K562 (cell line): Measurements from ENCODE around the gene TMEM187. TPM values are rescaled to one million over a fixed set of nuclear protein-coding genes. Genes with fewer than 3 reads are reported as not detected.

Source experiments
- FOXK1 ChIP-seq: sonication (generic); formaldehyde crosslinking; IDR thresholded peaks from 2 replicates; pipeline ENCODE4 v1.8.0; 2022; ENCODE audit warnings: missing genetic modification reagents, mild to moderate bottlenecking, borderline replicate concordance
- HDGF ChIP-seq: fragments of 450-650 bp; IDR thresholded peaks from 2 replicates; pipeline ENCODE4 v1.6.1; 2016
- HOMEZ ChIP-seq: fragments of 250-450 bp; sonication (Bioruptor Pico); IDR thresholded peaks from 2 replicates; pipeline ENCODE4 v1.4.0; 2020; ENCODE audit warnings: mild to moderate bottlenecking, moderate library complexity
- MCM5 ChIP-seq: fragments of 450-650 bp; IDR thresholded peaks from 2 replicates; pipeline ENCODE4 v1.6.1; 2016; ENCODE audit warnings: low read depth
- MYC ChIP-seq, 2 experiments: fragments of 250-450 bp in 1 of 2; sonication (Bioruptor Pico) in 1 of 2; IDR thresholded peaks; 2 replicates each; pipeline versions ENCODE4 v1.5.1 to v1.6.1; 2012 to 2021; ENCODE audit warnings: low read depth in 2 of 2, borderline replicate concordance in 1 of 2, improper control_type of control experiment in 1 of 2, low read length in 1 of 2, mild to moderate bottlenecking in 1 of 2, moderate library complexity in 1 of 2
- POLR2A ChIP-seq: fragments of 450-650 bp; conservative IDR thresholded peaks from 2 replicates; pipeline ENCODE4 v1.6.1; 2016
- SAFB ChIP-seq: fragments of 200-400 bp; formaldehyde crosslinking; IDR thresholded peaks from 2 replicates; pipeline ENCODE4 v1.6.1; 2017; ENCODE audit warnings: low read depth, low read length, borderline replicate concordance
- SIN3A ChIP-seq, 2 experiments: fragments of 150-350 bp in 1 of 2; IDR thresholded peaks; 2 replicates each; pipeline ENCODE4 v1.6.1; 2011 to 2016; ENCODE audit warnings: borderline replicate concordance in 2 of 2, low read depth in 2 of 2, low read length in 2 of 2, mild to moderate bottlenecking in 2 of 2, moderate library complexity in 2 of 2; ENCODE audit not compliant: control insufficient read depth in 1 of 2
- THRA ChIP-seq: fragments of 450-650 bp; IDR thresholded peaks from 2 replicates; pipeline ENCODE4 v1.6.1; 2017; ENCODE audit warnings: mild to moderate bottlenecking, moderate library complexity
- ZNF311 ChIP-seq: fragments of 250-450 bp; sonication (Bioruptor Pico); IDR thresholded peaks from 2 replicates; pipeline ENCODE4 v1.4.0; 2020; ENCODE audit warnings: mild to moderate bottlenecking, moderate library complexity
- ZNF518B ChIP-seq: fragments of 250-450 bp; sonication (Bioruptor Pico); IDR thresholded peaks from 2 replicates; pipeline ENCODE4 v1.5.0; 2021; ENCODE audit warnings: mild to moderate bottlenecking, moderate library complexity
- ZNF639 ChIP-seq, 2 experiments: fragments of 200-800 bp in 1 of 2; sonication (Bioruptor generic) in 1 of 2; sonication (generic) in 1 of 2; formaldehyde crosslinking in 1 of 2; IDR thresholded peaks in 1 of 2; conservative IDR thresholded peaks in 1 of 2; 2 replicates each; pipeline versions ENCODE4 v1.5.0 to v1.6.1; 2016 to 2020; ENCODE audit warnings: missing compliant biosample characterization in 1 of 2, missing genetic modification characterization in 1 of 2, missing genetic modification reagents in 1 of 2
- ZNF740 ChIP-seq, 3 experiments: fragments of 200-800 bp in 1 of 3; sonication (Bioruptor generic) in 1 of 3; sonication (generic) in 1 of 3; formaldehyde crosslinking in 1 of 3; IDR thresholded peaks; 2 replicates each; pipeline versions ENCODE4 v1.6.1 to v1.8.0; 2016 to 2022; ENCODE audit warnings: mild to moderate bottlenecking in 2 of 3, missing compliant biosample characterization in 2 of 3, missing genetic modification characterization in 2 of 3, missing genetic modification reagents in 1 of 3
- ZSCAN29 ChIP-seq: fragments of 450-650 bp; IDR thresholded peaks from 2 replicates; pipeline ENCODE4 v1.6.1; 2017
- polyA plus RNA-seq, 8 experiments: library from polyadenylated mRNA; depleted of rRNA in 4 of 8; stranded (reverse) in 5 of 8; unstranded in 3 of 8; fragments of >200 nt; fragmentation: Nextera tagmentation in 2 of 8; fragmentation: Illumina TruSeq in 1 of 8; extraction: Ambion mirVana in 2 of 8; extraction: Trizol in 1 of 8; gene quantifications; 2 replicates each; pipeline versions ENCODE4 v1.2.1 to v1.2.3, GENCODE V29; 2011 to 2014; ENCODE audit warnings: inconsistent platforms in 1 of 8, missing spikeins in 1 of 8
- total RNA-seq, 7 experiments: library from RNA; depleted of rRNA in 6 of 7; stranded (reverse); fragments of >200 nt in 6 of 7; fragmentation: Illumina TruSeq in 2 of 7; extraction: Trizol in 2 of 7; gene quantifications; 2 replicates each; pipeline versions ENCODE4 v1.2.1 to v1.2.3, GENCODE V29; 2011 to 2021; ENCODE audit warnings: low replicate concordance in 1 of 7

Gene TMEM187
- total and polyA plus RNA-seq, 9 of the 15 experiments (the other 6 are each of a cell fraction or from before 2014, with no cell fraction given) = 0.13 to 6.4 (median 1.6) TPM

GRCh38 chrX:153971450-153972367 lies 845 bp upstream of the TMEM187 start, which contains the start of gene HCFC1 (continued):
- TF ChIP-seq HOMEZ (CRISPR knock-in tag) = no peak
- TF ChIP-seq POLR2A = peak; percentile 80
- TF ChIP-seq HDGF = no peak
- no peak for TF ChIP-seq ZNF311 (CRISPR knock-in tag)
- TF ChIP-seq THRA = no peak
- no peak; a peak in 1 of 4 replicates for TF ChIP-seq SIN3A (IDR thresholded peaks at IDR 0.05; ENCODE audit: borderline replicate concordance in 2 of 2, control insufficient read depth in 1 of 2, low read depth in 2 of 2, low read length in 2 of 2)
- TF ChIP-seq MYC (IDR thresholded peaks at IDR 0.05; ENCODE audit: low read depth, low read length) = peak; percentile 90; the same call in 1 of the 2 replicates
- no peak for TF ChIP-seq MYC (CRISPR knock-in tag; IDR thresholded peaks at IDR 0.05; ENCODE audit: borderline replicate concordance, low read depth)
- no peak for TF ChIP-seq MCM5
- TF ChIP-seq ZSCAN29 = no peak
- no peak for TF ChIP-seq FOXK1
- peak; percentile 98 for TF ChIP-seq ZNF740 (CRISPR knock-in tag; IDR thresholded peaks at IDR 0.05)
- TF ChIP-seq ZNF740 (tag; IDR thresholded peaks at IDR 0.05) = peak in 1 of 2 experiments; percentile 96; a peak in 2 of 4 replicates
- TF ChIP-seq ZNF639 (CRISPR knock-in tag; conservative IDR thresholded peaks at IDR 0.05 in 1 of 2, IDR thresholded peaks at IDR 0.05 in 1 of 2) = peak in 1 of 2 experiments; percentile 89; a peak in 2 of 4 replicates
- no peak for TF ChIP-seq SAFB
- no peak for TF ChIP-seq ZNF518B (CRISPR knock-in tag)
